Fibroblast of skin of scalp (primary cell): Measurements from ENCODE around the gene APOD.
"Not testable (repeated sequence)": the region's sequence is repeated elsewhere in the genome, so short reads cannot be mapped to it uniquely, and the experiment has no call there.

Source experiments
- DNase-seq: peaks from one replicate; pipeline ENCODE4 v3.0.0-alpha.2; 2013

APOD gene

GRCh38 chr3:195617784-195618659, 34.3 kb upstream of the APOD start:
- DNase-seq = not testable (repeated sequence)

- DNase-seq = not testable (repeated sequence)
Observed at GRCh38 chr3:195617134-195617533, 33.4 kb upstream of the APOD start.

DNA sequence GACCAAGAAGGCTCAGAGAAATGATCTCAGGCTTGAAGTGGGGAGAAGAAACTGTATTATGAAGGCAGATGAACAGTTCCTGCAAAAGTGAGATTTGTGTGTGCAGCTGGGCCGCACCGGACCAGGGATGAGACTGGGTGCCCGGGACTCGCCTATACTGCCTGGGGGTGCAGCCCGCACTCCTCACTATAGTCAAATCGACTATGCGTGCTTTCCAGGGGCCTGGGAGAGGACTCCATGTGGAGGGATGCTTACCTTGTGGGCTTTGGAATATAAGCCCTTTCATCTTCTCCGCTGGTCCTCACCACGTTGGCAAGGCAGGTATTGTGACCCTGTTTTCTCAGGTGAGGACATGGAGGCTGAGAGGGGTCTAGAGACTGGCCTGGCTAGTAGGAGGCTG, 32.9 kb upstream of the APOD start:
- no peak for DNase-seq

GRCh38 chr3:195615952-195616537, 32.3 kb upstream of the APOD start:
- DNase-seq = not testable (repeated sequence)

GRCh38 chr3:195614672-195615504, 31.1 kb upstream of the APOD start:
- DNase-seq = not testable (repeated sequence)

DNA sequence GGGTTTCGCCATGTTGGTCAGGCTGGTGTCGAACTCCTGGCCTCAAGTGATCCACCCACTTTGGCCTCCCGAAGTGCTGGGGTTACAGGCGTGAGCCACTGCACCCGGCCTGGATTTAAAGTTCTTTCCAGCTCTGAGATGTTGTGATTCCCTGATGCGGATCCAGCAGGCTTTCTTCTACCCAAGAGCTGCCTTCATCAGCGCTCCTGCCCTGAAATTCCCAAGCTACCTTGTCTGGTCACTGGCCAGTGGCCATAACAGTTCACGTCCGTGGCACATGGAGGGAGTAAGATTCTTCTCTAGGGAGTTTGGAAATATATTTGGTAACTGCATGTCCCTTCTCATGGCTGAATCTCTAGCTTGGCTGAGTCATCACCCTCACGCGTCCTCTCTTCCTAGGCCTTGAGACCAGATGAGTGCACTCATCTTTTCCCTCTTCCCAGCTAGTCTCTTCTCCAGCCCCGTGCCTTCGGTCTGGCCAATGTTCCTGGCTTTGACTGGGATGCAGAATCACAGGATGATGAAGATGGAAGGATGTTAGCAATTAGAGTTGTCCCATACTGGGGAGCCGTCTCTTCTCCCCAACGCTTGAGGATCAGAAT, 29.8 kb upstream of the APOD start:
- no peak for DNase-seq

DNA sequence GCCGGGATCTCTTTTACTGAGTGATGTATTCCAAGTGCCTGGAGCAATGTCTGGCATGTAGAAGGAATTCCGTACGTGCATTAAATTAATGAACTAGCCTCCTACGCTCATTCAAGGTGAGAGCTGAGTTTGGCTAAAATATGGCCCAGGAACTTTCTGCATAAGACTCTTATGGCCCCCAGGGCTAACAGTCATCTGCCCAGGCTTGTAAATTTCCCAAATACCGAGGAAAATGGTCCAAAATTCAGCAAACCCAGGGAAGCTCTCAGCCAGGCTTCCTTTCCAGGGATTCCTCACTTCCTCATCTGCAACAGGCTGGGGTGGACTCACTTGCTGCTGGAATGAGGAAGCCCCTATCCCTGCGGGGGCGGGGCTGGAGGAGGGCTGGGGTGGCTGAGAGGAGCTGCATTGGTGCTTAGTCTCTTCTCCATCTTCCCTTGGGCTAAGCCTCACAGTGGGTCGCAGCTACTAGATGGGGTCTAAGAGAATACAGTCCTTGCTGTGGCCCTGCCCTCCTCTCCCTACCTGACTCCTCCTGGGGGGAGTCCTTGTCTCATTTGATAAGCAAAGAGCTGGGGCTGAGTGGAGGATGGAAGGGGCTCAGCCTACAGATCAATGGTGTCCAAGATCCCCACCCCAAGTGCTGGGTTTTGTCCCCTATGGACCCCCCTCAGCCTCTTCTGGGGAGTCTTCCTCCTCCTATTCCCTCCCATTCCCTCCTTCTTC, 28.5 kb upstream of the APOD start:
- no peak for DNase-seq

DNA sequence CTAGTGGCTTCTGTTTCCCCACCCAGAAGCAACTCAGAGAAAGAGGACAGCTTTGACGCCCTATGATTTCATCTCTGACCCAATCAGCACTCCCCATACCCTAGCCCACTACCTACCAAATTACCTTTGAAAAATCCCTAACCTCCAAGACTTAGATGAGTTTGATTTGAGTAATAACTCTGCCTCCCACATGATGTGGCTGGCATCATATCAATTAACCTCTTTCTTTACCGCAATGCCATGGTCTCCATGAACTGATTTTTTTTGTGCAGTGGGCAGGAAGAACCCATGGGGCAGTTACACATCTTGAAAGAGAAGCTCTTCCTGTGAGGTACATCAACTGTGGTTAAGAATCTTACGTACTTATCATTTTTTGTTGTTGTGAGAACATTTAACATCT, 25.5 kb upstream of the APOD start:
- no peak for DNase-seq

DNA sequence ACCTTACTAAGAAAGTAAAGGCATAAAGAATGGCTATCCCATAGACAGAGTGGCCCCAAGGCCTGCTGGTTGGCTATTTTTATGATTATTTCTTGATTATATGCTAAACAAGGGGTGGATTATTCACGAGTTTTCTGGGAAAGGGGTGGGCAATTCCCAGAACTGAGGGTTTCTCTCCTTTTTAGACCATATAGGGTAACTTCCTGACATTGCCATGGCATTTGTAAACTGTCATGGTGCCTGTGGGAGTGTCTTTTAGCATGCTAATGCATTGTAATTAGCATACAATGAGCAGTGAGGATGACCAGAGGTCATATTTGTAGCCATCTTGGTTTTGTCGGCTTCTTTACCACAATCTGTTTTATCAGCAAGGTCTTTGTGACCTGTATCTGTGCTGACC, 18.0 kb upstream of the APOD start:
- DNase-seq = not testable (repeated sequence)

DNA sequence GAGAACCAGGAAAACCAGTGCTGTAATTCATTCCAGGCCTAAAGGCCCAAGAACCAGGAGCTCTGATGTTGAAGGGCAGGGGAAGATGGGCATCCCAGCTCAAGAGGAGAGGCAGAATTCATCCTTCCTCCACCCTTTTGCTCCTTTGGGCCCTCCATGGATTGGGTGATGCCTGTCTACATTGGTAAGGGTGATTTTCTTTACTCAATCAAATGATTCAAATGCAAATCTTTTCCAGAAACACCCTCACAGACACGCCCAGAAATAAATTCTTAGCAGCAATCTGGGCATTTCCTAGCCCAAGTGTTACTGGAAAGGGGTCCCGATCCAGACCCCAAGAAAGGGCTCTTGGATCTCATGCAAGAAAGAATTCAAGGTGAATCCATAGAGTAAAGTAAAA, 17.6 kb upstream of the APOD start:
- no peak for DNase-seq

- not testable (repeated sequence) for DNase-seq
Observed at GRCh38 chr3:195599926-195600325, 16.2 kb upstream of the APOD start.

DNA sequence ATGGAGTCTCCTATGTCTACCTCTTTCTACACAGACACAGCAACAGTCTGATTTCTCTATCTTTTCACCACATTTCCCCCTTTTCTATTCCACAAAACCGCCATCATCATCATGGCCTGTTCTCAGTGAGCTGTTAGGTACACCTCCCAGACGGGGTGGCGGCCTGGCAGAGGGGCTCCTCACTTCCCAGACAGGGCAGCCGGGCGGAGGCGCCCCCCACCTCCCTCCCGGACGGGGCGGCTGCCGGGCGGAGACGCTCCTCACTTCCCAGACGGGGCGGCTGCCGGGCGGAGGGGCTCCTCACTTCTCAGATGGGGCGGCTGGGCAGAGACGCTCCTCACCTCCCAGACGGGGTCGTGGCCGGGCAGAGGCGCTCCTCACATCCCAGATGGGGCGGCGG, 15.8 kb upstream of the APOD start:
- not testable (repeated sequence) for DNase-seq

DNA sequence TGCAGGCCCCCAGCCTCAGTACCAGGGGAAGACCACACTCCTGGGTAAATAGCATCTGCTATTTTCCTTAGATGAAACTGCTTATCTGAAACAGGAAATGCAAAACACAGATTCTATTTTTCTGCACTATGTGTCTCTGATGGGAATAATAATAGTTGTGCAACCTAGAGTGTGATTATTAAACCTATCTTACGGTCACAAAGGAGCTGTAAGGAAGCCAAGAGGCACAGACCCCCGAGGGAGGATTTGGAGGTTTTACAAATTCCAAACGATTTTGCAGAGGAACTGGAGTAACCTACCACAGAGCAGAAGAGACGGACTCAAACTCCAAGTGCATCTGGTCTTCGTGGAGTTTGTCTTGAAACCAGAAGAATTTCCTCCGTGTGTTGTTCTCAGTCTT, 14.1 kb upstream of the APOD start:
- peak; percentile 15 for DNase-seq

GRCh38 chr3:195597229-195597628, 13.5 kb upstream of the APOD start:
- DNase-seq = no peak

GRCh38 chr3:195596765-195597171, 13.0 kb upstream of the APOD start:
- no peak for DNase-seq

GRCh38 chr3:195595785-195596531, 12.2 kb upstream of the APOD start:
- DNase-seq = no peak

- no peak for DNase-seq
Observed at GRCh38 chr3:195591852-195592251, 8.1 kb upstream of the APOD start.

GRCh38 chr3:195591220-195591619, 7.5 kb upstream of the APOD start:
- no peak for DNase-seq

DNA sequence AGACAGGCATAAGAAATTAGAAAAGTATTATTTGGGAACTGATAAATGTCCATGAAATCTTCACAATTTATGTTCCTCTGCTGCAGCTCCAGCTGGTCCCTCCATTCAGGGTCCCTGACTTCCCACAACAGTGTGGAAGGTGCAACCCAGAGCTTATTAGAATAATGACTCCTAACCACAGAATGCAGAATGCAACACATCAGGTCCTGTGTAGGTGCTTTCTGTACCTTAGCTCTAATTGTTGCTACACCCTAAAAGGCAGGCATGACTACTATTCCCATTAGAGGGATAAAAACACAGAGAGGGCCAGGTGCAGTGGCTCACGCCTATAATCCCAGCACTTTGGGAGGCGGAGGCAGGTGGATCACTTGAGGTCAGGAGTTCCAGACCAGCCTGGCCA, 6.6 kb upstream of the APOD start:
- not testable (repeated sequence) for DNase-seq

DNA sequence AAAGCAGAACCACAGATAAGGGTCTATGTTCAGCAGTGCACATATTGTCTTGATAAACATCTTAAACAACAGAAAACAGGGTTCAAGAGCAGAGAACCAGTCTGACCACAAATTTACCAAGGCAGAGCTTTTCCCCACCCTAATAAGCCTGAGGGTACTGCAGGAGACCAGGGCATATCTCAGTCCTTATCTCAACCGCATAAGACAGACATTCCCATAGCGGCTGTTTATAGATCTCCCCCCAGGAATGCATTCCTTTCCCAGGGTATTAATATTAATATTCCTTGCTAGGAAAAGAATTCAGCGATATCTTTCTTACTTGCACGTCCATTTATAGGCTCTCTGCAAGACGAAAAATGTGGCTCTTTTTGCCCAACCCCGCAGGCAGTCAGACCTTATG, 6.1 kb upstream of the APOD start:
- DNase-seq = not testable (repeated sequence)

- DNase-seq = no peak
Observed at GRCh38 chr3:195587824-195588223, 4.1 kb upstream of the APOD start.
